H1 (cell line): ENCODE results near the gene PLCL1. TPM values are rescaled to one million over a fixed set of nuclear protein-coding genes. Genes with fewer than 3 reads are reported as not detected.

Source experiments
- CTCF ChIA-PET: fragments of 300-600 bp; sonication (Branson Sonifier 250); formaldehyde crosslinking; loops from one replicate; lab custom pipeline; 2021; ENCODE audit not compliant: partially characterized antibody; lab: Charles Lee
- POLR2A ChIA-PET: fragments of 300-600 bp; sonication (Branson Sonifier 250); formaldehyde crosslinking; loops from one replicate; lab custom pipeline; 2021; ENCODE audit warnings: inconsistent platforms; ENCODE audit not compliant: partially characterized antibody; lab: Charles Lee
- DNase-seq, 2 experiments: peaks; one replicate each; pipeline versions ENCODE4 v3.0.0 to v3.0.0-alpha.2; 2010 to 2022; ENCODE audit warnings: low spot score in 2 of 2, low read depth in 1 of 2, mixed read lengths in 1 of 2
- FAIRE-seq: peaks from 2 replicates; lab custom pipeline; 2011; peaks lifted over from hg19 to GRCh38; lab: Jason Lieb, UNC
- H2AFZ ChIP-seq: 2 replicates; pipeline ENCODE4 v1.8.1; 2012; ENCODE audit warnings: low read length, inconsistent platforms
- H2AK5ac ChIP-seq: 2 replicates; pipeline ENCODE4 v1.6.1; 2013; ENCODE audit warnings: low read depth, low read length
- H2BK120ac ChIP-seq: replicated peaks from 2 replicates; pipeline ENCODE3; 2013; ENCODE audit warnings: low read depth, low read length, inconsistent platforms
- H2BK12ac ChIP-seq: 2 replicates; pipeline ENCODE4 v1.6.1; 2013; ENCODE audit warnings: low read depth, low read length
- H2BK15ac ChIP-seq: 2 replicates; pipeline ENCODE4 v1.6.1; 2013; ENCODE audit warnings: low read length
- H2BK20ac ChIP-seq: 2 replicates; pipeline ENCODE4 v1.6.1; 2013; ENCODE audit warnings: low read length
- H2BK5ac ChIP-seq: 2 replicates; pipeline ENCODE4 v1.6.1; 2013; ENCODE audit warnings: low read depth, low read length
- H3K14ac ChIP-seq: 2 replicates; pipeline ENCODE4 v1.6.1; 2013; ENCODE audit warnings: inconsistent platforms; ENCODE audit not compliant: insufficient read length
- H3K18ac ChIP-seq: 2 replicates; pipeline ENCODE4 v1.6.1; 2013; ENCODE audit warnings: low read length; ENCODE audit errors: extremely low read depth
- H3K23ac ChIP-seq: 2 replicates; pipeline ENCODE4 v1.6.1; 2013; ENCODE audit warnings: inconsistent platforms; ENCODE audit not compliant: insufficient read length
- H3K23me2 ChIP-seq: 2 replicates; pipeline ENCODE4 v1.6.1; 2013; ENCODE audit warnings: low read depth, low read length
- H3K27ac ChIP-seq: 2 replicates; pipeline ENCODE4 v1.6.1; 2011; ENCODE audit warnings: low read depth, low read length, inconsistent platforms
- H3K27me3 ChIP-seq, 4 experiments: replicated peaks in 1 of 4; 1 replicate in 1 of 4; 2 replicates in 3 of 4; pipeline versions ENCODE4 v1.6.1 to v1.8.1; 2011 to 2013; ENCODE audit warnings: low read length in 3 of 4, mild to moderate bottlenecking in 3 of 4, inconsistent platforms in 2 of 4, mixed read lengths in 2 of 4, moderate library complexity in 1 of 4; ENCODE audit not compliant: control insufficient read depth in 3 of 4, insufficient read depth in 3 of 4; ENCODE audit errors: extremely low read depth in 1 of 4
- H3K36me3 ChIP-seq, 4 experiments: 2 replicates each; pipeline versions ENCODE4 v1.6.1 to v1.8.1; 2011 to 2013; ENCODE audit warnings: mild to moderate bottlenecking in 4 of 4, low read length in 3 of 4, moderate library complexity in 2 of 4, control low read depth in 1 of 4, inconsistent platforms in 1 of 4; ENCODE audit not compliant: insufficient read depth in 4 of 4, control insufficient read depth in 2 of 4
- H3K4ac ChIP-seq: replicated peaks from 2 replicates; pipeline ENCODE3; 2013; ENCODE audit warnings: low read length, low read depth, mixed read lengths, inconsistent platforms; ENCODE audit not compliant: insufficient read length
- H3K4me1 ChIP-seq, 4 experiments: replicated peaks in 1 of 4; 1 replicate in 1 of 4; 2 replicates in 3 of 4; pipeline versions ENCODE4 v1.6.1 to v1.8.1; 2011 to 2013; ENCODE audit warnings: low read length in 3 of 4, inconsistent platforms in 2 of 4, mixed read lengths in 1 of 4; ENCODE audit not compliant: insufficient read depth in 4 of 4, control insufficient read depth in 3 of 4
- H3K4me2 ChIP-seq, 2 experiments: 2 replicates each; pipeline versions ENCODE4 v1.6.1 to v1.8.1; 2011 to 2013; ENCODE audit warnings: low read depth in 2 of 2, low read length in 2 of 2, control low read depth in 1 of 2, inconsistent platforms in 1 of 2, mild to moderate bottlenecking in 1 of 2; ENCODE audit not compliant: insufficient read depth in 1 of 2
- H3K4me3 ChIP-seq, 4 experiments: fragments of 200-600, 300-600 bp in 1 of 4; sonication (generic), shearing (Covaris generic), sonication (Bioruptor Twin) in 1 of 4; 2 replicates each; pipeline versions ENCODE4 v1.5.1 to v1.8.1; 2011 to 2016; ENCODE audit warnings: low read length in 4 of 4, low read depth in 3 of 4, control low read depth in 2 of 4, inconsistent platforms in 2 of 4, mild to moderate bottlenecking in 2 of 4, mixed read lengths in 1 of 4, moderate library complexity in 1 of 4; ENCODE audit not compliant: insufficient read depth in 2 of 4; ENCODE audit errors: extremely low read depth in 1 of 4
- H3K56ac ChIP-seq: replicated peaks from 2 replicates; pipeline ENCODE3; 2013; ENCODE audit warnings: low read depth, mild to moderate bottlenecking, mixed read lengths, low read length, inconsistent platforms; ENCODE audit not compliant: insufficient read length
- H3K79me1 ChIP-seq: 2 replicates; pipeline ENCODE4 v1.6.1; 2013; ENCODE audit warnings: low read depth, low read length, control low read depth
- H3K79me2 ChIP-seq, 2 experiments: 2 replicates each; pipeline versions ENCODE4 v1.6.1 to v1.8.1; 2012 to 2013; ENCODE audit warnings: low read length in 2 of 2, mild to moderate bottlenecking in 2 of 2, inconsistent platforms in 1 of 2; ENCODE audit not compliant: insufficient read depth in 2 of 2, control insufficient read depth in 1 of 2
- H3K9ac ChIP-seq, 4 experiments: replicated peaks in 1 of 4; 1 replicate in 1 of 4; 2 replicates in 3 of 4; pipeline versions ENCODE4 v1.6.1 to v1.8.1; 2011 to 2013; ENCODE audit warnings: low read depth in 3 of 4, low read length in 3 of 4, control low read depth in 2 of 4, mild to moderate bottlenecking in 2 of 4, moderate library complexity in 2 of 4, inconsistent platforms in 1 of 4; ENCODE audit errors: extremely low read depth in 1 of 4
- H3K9me3 ChIP-seq, 2 experiments: 2 replicates each; pipeline versions ENCODE4 v1.6.1 to v1.8.1; 2012 to 2013; ENCODE audit warnings: mild to moderate bottlenecking in 2 of 2, moderate library complexity in 2 of 2, control low read depth in 1 of 2, inconsistent platforms in 1 of 2, low read depth in 1 of 2, low read length in 1 of 2, mixed read lengths in 1 of 2; ENCODE audit not compliant: insufficient read depth in 2 of 2
- H4K20me1 ChIP-seq, 2 experiments: replicated peaks in 1 of 2; 2 replicates each; pipeline versions ENCODE3 to v1.8.1; 2011 to 2013; ENCODE audit warnings: inconsistent platforms in 2 of 2, low read length in 2 of 2, mild to moderate bottlenecking in 1 of 2; ENCODE audit not compliant: insufficient read depth in 2 of 2, control insufficient read depth in 1 of 2
- H4K5ac ChIP-seq: 2 replicates; pipeline ENCODE4 v1.6.1; 2013; ENCODE audit warnings: low read length, low read depth, mixed read lengths, inconsistent platforms; ENCODE audit not compliant: insufficient read length
- H4K8ac ChIP-seq: 2 replicates; pipeline ENCODE4 v1.8.0; 2013; ENCODE audit warnings: mild to moderate bottlenecking, moderate library complexity, low read length, inconsistent platforms; ENCODE audit not compliant: insufficient read depth; ENCODE audit errors: extremely low read depth
- H4K91ac ChIP-seq: replicated peaks from 2 replicates; pipeline ENCODE3; 2013; ENCODE audit warnings: low read length, mixed read lengths, inconsistent platforms; ENCODE audit not compliant: insufficient read length
- EGR1 ChIP-seq: IDR thresholded peaks from 2 replicates; pipeline ENCODE4 v1.6.1; 2011; ENCODE audit warnings: low read depth, low read length, borderline replicate concordance
- MAFK ChIP-seq: IDR thresholded peaks from 2 replicates; pipeline ENCODE4 v1.6.1; 2012; ENCODE audit warnings: low read depth, mild to moderate bottlenecking, improper control_type of control experiment, low read length
- PHF8 ChIP-seq: fragments of 200-600 bp; sonication (generic); conservative IDR thresholded peaks from 2 replicates; pipeline ENCODE4 v1.7.1; 2012; ENCODE audit warnings: low read depth, mild to moderate bottlenecking, inconsistent platforms, low read length, moderate library complexity
- SIX5 ChIP-seq: IDR thresholded peaks from 2 replicates; pipeline ENCODE4 v1.6.1; 2011; ENCODE audit warnings: mild to moderate bottlenecking, low read depth, low read length
- whole genome bisulfite sequencing, 2 experiments: shearing (Covaris generic) in 1 of 2; methylation state at CpG; one replicate each; pipeline versions ENCODE4 v1.1.6 to v1.1.7; 2013 to 2015; ENCODE audit warnings: low lambda C conversion rate in 2 of 2, mixed read lengths in 2 of 2, inconsistent platforms in 1 of 2, low coverage in 1 of 2, missing lambda C conversion rate in 1 of 2; ENCODE audit not compliant: insufficient replicate concordance in 2 of 2, insufficient coverage in 1 of 2, insufficient read length in 1 of 2; ENCODE audit errors: extremely low coverage in 1 of 2, missing lambda C conversion rate in 1 of 2; 5-methylcytosine and 5-hydroxymethylcytosine counted together
- polyA plus RNA-seq, 7 experiments: library from polyadenylated mRNA; depleted of rRNA in 3 of 7; stranded (reverse) in 5 of 7; unstranded in 2 of 7; fragments of >200 nt in 5 of 7; fragments of 200-250 nt in 2 of 7; gene quantifications; 1 replicate in 5 of 7; 2 replicates in 1 of 7; 4 replicates in 1 of 7; pipeline versions ENCODE4 v1.2.1 to v1.2.3, GENCODE V29; 2011 to 2013; ENCODE audit warnings: missing spikeins in 2 of 7, mixed read lengths in 2 of 7
- total RNA-seq: library from RNA; stranded (reverse); fragmentation: NEBNext Ultra II Directional; extraction: Animal tissue kit (Norgen Biotek cat#: 25700); gene quantifications from 2 replicates; pipeline ENCODE4 v1.2.1, GENCODE V29; 2021

PLCL1 gene
- total and polyA plus RNA-seq, 2 of the 8 experiments (the other 6 are each of a cell fraction or from before 2014, with no cell fraction given), result not detected

DNA sequence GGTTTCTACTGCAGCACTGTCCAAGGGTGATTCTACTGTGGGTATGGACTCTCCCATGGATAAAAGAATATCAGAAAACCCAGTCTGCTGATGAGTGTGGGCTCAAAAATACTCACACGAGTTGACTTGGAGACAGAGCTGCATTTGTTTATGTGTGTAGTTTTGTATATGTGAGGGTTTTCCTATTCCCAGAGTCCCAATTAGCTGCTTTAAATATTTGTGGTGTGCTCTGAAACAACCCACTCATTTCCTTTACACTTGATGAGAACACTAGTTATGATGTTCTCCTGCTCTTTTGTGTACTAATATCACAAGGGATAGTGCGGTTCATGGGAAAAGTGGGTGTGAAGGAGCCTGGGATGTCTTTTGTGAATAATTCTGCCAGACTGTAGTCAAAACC, 337.3 kb downstream of the PLCL1 start:
- H3K4me2 ChIP-seq, result no peak overlapping the region
- H2BK12ac ChIP-seq, result no peak overlapping the region
- no peaks in the 10 kb centered on the region for H3K79me2 ChIP-seq
- no peak overlapping the region for H3K9ac ChIP-seq
- no peak overlapping the region for H2BK120ac ChIP-seq
- TF ChIP-seq PHF8 (no peak), MAFK (no peak), EGR1 (no peak), SIX5 (no peak)
- TF ChIP-seq, all 59 proteins: peak for 0
- no peaks in the 10 kb centered on the region for H3K36me3 ChIP-seq
- H4K91ac ChIP-seq, result no peak overlapping the region
- H2BK15ac ChIP-seq, result no peak overlapping the region
- H3K4ac ChIP-seq, result no peak overlapping the region
- H3K9me3 ChIP-seq, result no peaks in the 10 kb centered on the region
- no peaks in the 10 kb centered on the region for H4K20me1 ChIP-seq
- H4K8ac ChIP-seq, result no peak overlapping the region
- CTCF ChIA-PET, result no interaction called here
- H3K4me1 ChIP-seq, result no peaks in the 10 kb centered on the region
- POLR2A ChIA-PET, result no interaction called here
- no peaks in the 10 kb centered on the region for H3K27me3 ChIP-seq
- no peaks in the 10 kb centered on the region for H3K23me2 ChIP-seq
- H2BK20ac ChIP-seq, result no peak overlapping the region
- WGBS, 2 experiments, result 94% methylated on average over 2 of the region's 2 CpGs; no CpG with 5 or more reads in 1 of the 2 experiments
- no peak overlapping the region for H2AK5ac ChIP-seq
- no peak overlapping the region for H3K14ac ChIP-seq
- no peak overlapping the region for H2AFZ ChIP-seq
- no peak overlapping the region for H3K23ac ChIP-seq
- H3K18ac ChIP-seq, result no peak overlapping the region
- FAIRE-seq (no peak), DNase-seq (no peak)
- no peak overlapping the region for H3K56ac ChIP-seq
- no peak overlapping the region for H3K4me3 ChIP-seq
- H3K79me1 ChIP-seq, result no peaks in the 10 kb centered on the region
- H3K27ac ChIP-seq, result no peak overlapping the region
- no peak overlapping the region for H4K5ac ChIP-seq
- H2BK5ac ChIP-seq, result no peak overlapping the region
